C4-2B (cell line): ENCODE results near the gene CHSY3.

Experiments
- H3K27ac ChIP-seq: fragments of 450-650 bp; 2 replicates; pipeline ENCODE4 v1.5.1; 2017
- CTCF ChIP-seq: fragments of 450-650 bp; conservative IDR thresholded peaks from 2 replicates; pipeline ENCODE4 v1.5.1; 2017; ENCODE audit warnings: mild to moderate bottlenecking
- ZFX ChIP-seq: fragments of 450-650 bp; IDR thresholded peaks from 2 replicates; pipeline ENCODE4 v1.6.1; 2017

The CHSY3 gene

GRCh38 chr5:129996896-129997295, 92.6 kb downstream of the CHSY3 start:
- TF ChIP-seq CTCF, result no peak
- no peak for TF ChIP-seq ZFX
- no peak overlapping the region for H3K27ac ChIP-seq

DNA sequence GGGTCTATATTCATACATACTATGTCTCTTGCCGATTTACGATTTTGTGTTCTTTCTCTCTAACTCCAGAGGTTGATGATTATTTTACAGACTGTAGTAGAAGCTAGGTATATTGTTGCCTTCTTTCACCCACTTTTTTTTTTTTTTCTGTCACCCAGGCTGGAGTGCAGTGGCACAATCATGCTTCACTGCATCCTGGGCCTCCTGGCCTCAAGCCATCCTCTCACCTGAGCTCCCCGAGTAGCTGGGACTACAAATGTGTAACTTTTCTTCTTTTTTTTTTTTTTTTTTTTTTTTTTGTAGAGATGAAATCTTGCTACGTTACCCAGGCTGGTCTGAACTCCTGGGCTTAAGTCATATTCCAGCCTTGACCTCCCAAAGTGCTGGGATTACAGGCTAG, 96.2 kb downstream of the CHSY3 start:
- no peak overlapping the region for H3K27ac ChIP-seq
- TF ChIP-seq CTCF (no peak), ZFX (no peak)

- no peak for TF ChIP-seq CTCF
- TF ChIP-seq ZFX, result no peak
- no peak overlapping the region for H3K27ac ChIP-seq
Measured at GRCh38 chr5:130002183-130002582, 97.9 kb downstream of the CHSY3 start.

GRCh38 chr5:130002876-130003275, 98.6 kb downstream of the CHSY3 start:
- H3K27ac ChIP-seq, result no peak overlapping the region
- TF ChIP-seq CTCF (no peak), ZFX (no peak)

DNA sequence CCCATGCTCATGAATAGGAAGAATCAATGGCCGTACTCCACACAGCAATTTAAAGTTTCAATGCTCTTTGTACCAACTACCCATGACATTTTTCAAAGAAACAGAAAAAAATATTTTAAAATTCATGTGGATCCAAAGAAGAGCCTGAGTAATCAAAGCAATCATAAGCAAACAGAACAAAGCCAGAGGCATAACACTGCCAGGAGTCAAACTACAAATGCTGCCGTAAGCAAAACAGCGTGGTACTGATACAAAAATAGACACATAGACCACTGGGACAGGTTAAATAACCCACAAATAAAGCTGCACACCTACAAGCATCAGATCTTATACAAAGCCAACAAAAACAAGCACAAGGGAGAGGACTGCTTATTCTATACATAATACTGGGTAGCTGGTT, 107.7 kb downstream of the CHSY3 start:
- TF ChIP-seq CTCF, result no peak
- TF ChIP-seq ZFX, result no peak
- no peak overlapping the region for H3K27ac ChIP-seq

GRCh38 chr5:130017173-130017572, 112.9 kb downstream of the CHSY3 start:
- H3K27ac ChIP-seq, result no peak overlapping the region
- no peak for TF ChIP-seq ZFX

- TF ChIP-seq CTCF (no peak), ZFX (no peak)
Measured at GRCh38 chr5:130018641-130019040, 114.4 kb downstream of the CHSY3 start.

DNA sequence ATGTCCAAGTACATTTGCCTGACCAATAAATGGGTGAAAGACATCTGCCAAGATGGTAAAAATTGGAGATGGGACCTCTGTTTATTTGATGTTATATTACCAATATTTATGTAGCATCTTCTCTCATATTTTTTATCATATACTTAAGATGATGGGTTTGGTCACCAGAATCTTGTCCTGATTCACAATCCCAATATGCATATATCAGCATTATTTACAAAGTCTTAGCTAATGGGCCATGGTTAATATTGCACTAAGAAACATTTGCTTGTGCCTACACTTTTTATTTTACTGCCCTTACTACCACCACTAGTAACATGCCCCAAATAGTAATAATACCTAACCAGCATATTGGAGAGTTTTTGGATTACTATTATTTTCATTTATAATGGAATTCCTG, 116.7 kb downstream of the CHSY3 start:
- TF ChIP-seq CTCF (no peak), ZFX (no peak)
- no peak overlapping the region for H3K27ac ChIP-seq

More at GRCh38 chr5:130018641-130019040, 114.4 kb downstream of the CHSY3 start:
- no peak overlapping the region for H3K27ac ChIP-seq
